Breast epithelium (tissue), 3 donors: ENCODE results near the gene PPDPF.

Experiments used
- CTCF ChIP-seq, 3 donors: fragments of 450-650 bp; IDR thresholded peaks; one replicate each; pipeline ENCODE4 v1.5.1; 2016 to 2017; ENCODE audit warnings: antibody characterized with exemption in 3 of 3, mild to moderate bottlenecking in 3 of 3, moderate library complexity in 3 of 3
- POLR2A ChIP-seq: fragments of 450-650 bp; IDR thresholded peaks from one replicate; pipeline ENCODE4 v1.6.1; 2016; ENCODE audit warnings: antibody characterized with exemption, mild to moderate bottlenecking, moderate library complexity
- POLR2AphosphoS5 ChIP-seq, 3 donors: sonication (generic); formaldehyde crosslinking; IDR thresholded peaks; one replicate each; pipeline ENCODE4 v1.6.1; 2017; ENCODE audit warnings: antibody characterized with exemption in 3 of 3

- TF ChIP-seq POLR2AphosphoS5 (IDR thresholded peaks at IDR 0.05) (no peak), CTCF (IDR thresholded peaks at IDR 0.05) (no peak), POLR2A (no peak)
Measured at GRCh38 chr20:63547725-63548480, 27.3 kb downstream of the PPDPF start, which contains the start of gene SRMS.
